Activated CD4-positive, alpha-beta T cell treated with anti-CD3 and anti-CD28 coated beads, Interleukin-2, amount 50 U/mL, for 48 hours (primary cell): ENCODE results near the gene ATP6V1G3.

ENCODE experiments used
- DNase-seq, 2 experiments: peaks; one replicate each; pipeline ENCODE4 v3.0.0-alpha.2; 2020

The ATP6V1G3 gene

DNA sequence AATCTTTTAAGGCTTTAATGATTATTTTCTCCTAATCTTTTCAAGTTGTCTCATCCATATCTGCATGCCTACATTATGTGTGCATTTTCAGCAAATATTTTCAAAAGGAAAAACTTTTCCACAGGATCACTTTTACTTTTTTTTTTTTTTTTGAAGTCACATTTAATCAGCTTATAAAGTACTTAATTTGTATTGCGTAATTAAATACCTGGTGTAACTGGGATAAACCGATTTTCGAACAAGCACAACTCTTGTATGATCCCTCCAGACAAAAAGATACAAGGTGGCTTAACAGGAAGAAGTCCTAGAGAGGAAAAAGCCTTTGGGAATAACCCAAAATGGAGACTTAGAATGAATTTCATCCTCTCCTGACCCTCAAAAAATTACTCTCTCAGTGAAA lies 1.3 kb upstream of the ATP6V1G3 start:
- no peak for DNase-seq

DNA sequence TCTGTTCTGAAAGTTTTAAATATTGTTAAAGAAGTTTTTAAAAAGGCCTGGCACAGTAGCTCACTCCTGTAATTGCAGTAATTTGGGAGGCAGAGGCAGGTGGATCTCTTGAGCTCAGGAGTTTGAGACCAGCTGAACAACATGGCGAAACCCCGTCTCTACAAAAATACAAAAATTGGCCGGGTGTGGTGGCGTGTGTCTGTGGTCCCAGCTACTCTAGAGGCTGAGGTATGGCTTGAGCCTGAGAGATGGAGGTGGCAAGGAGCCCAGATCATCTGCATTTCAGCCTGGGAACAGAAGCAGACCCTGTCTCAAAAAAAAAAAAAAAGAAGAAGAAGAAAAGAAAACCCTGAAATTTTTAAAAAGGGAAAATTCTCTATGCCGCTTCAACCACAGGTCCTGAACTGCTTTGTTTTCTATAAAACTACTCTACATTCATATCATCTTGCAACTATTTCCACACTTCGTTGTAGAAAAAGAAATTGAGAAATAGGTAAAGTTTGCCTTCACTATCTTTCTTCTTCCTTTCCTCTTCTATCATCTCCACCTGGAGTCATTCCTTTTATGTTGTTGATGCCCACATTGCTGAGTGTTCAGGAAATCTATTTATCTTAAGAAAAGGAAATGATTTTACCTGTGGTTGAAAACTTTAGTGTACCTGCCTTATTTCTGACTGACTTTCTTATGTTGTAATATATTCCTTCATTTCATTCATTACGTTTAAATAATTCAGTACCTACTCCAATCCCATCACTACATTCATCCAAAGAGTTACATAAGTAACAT lies 1.7 kb downstream of the ATP6V1G3 start:
- DNase-seq, result no peak

DNA sequence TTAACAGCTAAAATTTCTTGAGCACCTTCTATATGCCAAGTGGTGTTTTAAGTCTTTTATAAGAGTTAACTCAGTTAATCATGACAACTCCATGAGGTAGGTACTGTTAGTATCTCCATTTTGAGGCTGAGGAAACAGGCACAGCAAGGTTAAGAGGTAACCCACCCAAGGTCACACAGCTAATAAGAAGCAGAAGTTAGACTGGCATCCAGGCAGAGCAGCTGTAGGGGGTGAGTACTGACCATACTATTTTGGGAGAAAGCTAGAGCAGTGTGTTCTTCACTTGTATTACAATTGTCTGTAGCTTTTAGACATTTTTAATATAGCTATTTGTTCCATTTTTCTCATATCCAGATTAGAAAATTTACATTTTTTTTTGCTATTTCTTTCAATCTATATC lies 4.8 kb downstream of the ATP6V1G3 start:
- no peak for DNase-seq

DNA sequence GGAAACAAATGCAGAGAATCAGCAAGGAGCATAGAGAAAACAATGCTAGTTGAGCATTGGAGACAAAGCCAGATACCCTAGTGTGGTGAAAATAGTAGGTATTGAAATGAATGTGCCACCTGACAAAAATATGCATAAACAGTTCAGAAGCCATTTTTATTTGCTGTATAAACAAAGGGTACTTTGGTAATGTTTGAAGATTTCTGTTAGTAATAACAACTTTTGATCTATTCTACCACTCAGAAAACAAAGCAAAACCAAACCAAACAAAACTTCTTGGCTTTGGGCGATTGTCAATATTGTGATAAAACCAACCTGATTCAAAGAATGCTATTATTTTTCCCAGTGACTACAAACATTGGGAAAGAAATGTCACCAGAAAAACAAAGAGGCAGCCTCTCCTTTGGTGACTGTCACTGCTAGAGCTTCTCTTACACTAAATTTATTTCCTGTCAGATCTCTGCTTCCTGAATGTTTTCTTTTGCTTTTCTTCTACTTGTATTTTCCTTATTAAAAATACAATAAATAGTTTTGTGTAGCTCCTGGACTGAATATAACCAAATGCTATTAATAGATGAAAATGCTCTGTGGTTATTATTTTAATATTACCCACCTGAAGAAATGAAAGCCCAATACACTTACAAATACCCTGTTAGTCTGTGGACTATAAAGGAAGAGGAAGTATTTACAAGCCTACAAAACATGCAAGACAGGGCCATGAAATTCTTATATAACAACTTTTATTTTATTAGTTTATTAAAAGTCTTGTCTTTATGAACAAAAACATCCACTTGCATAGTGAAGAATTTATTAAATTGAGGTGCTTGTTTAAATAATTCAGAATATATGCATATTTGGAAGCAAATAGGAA lies 5.7 kb downstream of the ATP6V1G3 start:
- no peak for DNase-seq

DNA sequence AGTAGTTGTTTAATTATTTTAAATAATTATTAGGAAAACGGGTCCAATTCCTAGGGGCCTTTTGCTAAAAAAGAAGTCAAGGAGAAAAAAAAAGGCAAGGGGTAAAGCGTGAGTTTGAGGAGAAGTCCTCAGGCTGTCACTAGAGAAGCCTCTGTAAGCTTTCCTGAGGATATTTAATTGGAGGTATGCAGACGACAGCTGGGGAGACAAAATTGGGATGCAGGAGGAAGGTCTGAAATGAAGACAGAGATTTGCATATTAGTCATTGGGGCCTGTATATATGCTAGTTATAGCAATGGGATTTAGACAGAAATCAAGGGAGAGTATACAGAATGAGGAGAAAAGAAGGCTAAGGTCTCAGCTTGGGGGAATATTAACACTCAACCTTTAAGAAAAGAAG lies 8.6 kb downstream of the ATP6V1G3 start:
- DNase-seq, result no peak

DNA sequence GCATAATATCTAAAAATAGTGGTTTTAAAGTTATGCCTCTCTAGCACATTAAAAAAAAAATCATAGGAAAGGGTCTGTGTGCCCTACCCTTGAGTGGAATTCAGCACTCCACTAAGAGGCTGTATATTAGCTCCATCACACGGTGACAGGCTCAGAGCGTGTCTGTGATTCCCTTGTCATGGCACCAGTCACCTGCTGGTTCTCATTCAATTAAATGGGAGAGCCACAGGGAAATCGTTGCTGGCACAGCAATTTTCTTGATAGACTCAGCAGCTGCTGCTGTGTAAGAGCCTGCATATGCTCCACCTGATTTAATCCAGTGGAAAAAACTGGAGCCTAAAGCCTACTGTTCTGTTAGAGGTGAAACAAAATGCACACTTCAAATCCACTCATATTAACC lies 9.5 kb downstream of the ATP6V1G3 start:
- DNase-seq, result no peak

DNA sequence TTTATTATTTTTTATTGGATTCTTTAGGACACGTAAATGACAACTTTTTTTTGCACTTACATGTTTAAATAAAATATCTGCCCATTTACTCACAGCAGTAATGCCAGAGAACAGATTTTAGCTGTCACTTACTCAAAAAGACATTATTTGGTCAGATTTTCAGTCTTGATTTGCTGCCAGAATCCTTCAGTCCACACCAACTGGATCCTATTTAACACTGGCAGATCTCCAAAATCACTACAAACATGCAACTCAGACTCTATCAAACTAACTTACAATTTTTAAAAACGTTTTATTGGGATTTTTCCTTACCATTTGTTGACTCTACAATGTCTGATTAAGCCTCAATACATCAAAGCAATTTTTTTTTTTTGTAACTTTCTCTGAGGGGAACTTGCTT lies 11.1 kb downstream of the ATP6V1G3 start:
- no peak for DNase-seq

DNA sequence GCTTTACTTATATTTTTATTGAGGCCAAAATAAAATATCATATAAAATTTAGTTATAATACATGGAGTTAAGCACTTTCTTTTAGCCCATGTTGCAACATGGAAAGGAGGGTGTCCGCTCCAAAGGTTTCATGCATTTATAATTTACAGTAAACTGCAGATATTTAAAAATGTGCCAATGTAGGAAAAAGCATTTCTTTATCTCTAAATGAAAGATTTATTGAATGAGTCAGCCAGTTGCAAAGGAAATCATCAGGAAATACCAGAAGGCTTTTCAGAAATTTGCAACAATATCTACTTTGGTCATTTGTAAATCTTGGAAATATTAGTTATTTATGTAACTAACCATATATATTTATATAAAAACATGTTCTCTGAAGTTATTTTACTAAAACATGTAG lies 12.1 kb downstream of the ATP6V1G3 start:
- DNase-seq, result no peak

DNA sequence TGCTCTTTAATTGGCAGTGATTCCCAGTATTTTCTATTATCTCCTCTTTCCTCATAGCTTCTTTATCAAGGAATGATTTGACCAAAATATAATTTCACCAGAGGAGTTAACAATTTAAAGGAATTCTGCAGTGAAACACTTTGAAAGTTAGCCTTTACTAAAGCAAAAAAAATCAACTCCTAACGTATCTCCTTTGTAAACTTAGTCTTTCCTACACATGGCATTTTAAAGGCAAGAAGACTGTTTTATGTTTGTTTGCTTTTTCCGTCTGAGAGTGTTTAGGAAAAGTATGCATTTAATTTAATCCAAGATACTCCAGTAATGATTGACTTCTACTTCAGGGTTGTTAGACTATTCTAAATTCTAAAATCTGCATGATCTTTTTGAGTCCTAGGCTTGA lies 15.9 kb downstream of the ATP6V1G3 start:
- no peak for DNase-seq

DNA sequence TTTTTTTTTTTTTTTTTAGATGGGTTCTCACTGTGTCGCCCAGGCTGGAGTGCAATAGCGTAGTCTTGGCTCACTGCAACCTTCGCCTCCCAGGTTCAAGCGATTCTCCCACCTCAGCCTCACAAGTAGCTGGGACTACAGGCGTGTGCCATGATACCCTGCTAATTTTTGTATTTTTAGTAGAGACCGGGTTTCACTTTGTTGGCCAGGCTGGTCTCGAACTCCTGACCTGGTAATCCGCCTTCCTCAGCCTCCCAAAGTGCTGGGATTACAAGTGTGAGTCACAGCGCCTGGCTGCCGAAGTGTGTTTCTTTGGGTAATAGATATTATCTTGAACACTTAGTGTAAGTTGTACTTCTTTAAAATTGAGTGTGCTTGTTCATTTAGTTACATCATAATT lies 16.4 kb downstream of the ATP6V1G3 start:
- DNase-seq, result peak; percentile 31 to 49

DNA sequence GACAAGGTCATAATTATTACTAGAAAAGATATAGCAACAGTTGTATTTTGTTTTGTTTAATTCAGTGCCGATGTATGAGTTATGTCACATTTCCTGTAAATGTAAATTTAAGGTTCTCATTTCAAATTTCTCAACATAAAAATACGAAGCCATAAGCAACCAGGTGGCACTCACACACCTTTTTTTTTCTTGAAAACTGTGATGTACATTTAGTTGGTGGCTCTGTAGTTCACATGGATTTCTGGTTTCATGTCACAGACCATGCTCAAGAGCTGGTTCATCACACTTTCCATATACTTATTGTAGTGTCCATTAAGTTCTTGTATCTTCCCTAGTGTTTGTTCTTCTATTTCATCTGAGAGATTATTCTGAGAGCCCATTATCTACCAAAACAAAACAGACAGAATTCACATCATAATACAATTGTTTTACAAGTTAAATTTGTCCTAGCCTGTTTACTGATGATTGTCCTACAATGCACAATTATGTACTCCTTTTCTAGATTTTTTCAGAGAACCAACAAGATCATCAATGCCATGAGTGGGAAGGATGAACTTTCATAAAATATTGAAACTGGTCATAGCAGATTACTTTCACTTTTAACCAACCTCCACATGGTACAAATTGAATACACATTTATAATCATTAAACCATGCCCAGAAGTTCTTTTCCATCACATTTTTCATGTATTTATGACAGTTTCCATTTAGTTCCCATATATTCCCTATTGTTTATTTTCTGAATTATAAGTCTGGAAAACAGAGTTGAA lies 17.1 kb downstream of the ATP6V1G3 start:
- no peak for DNase-seq

DNA sequence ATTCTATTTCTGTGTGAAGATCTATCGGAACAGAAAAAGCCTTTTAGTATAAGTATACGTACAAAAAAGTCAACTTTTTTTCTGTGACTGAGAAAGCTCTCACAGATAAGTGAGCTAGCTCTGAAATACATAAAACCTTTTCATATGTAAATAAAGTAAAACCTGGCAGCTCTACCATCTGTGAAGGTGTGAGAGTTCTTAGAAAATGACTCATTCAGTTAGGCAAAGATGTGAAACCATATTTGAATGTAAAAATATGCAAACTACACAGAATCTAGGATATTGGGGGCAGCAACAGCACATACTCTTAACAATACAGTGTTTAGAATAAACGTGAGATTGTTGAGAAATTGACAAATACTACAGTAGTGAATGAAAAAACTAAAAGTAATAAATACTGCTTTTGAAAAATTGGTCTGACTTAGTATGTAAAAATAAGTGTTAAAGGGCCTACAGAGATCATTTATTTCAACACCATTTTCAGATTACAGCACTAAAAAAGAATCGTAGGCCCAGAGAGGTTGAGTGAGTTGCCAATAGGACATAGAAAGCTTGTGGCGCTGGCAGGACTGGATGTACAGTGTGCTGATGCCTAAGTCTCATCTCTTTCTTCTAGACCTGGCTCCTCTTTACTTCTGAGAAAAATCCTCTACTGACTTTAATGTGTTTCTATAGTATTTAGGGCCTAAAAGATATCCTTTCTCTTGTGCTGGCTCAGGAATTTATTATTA lies 19.8 kb downstream of the ATP6V1G3 start:
- no peak for DNase-seq

DNA sequence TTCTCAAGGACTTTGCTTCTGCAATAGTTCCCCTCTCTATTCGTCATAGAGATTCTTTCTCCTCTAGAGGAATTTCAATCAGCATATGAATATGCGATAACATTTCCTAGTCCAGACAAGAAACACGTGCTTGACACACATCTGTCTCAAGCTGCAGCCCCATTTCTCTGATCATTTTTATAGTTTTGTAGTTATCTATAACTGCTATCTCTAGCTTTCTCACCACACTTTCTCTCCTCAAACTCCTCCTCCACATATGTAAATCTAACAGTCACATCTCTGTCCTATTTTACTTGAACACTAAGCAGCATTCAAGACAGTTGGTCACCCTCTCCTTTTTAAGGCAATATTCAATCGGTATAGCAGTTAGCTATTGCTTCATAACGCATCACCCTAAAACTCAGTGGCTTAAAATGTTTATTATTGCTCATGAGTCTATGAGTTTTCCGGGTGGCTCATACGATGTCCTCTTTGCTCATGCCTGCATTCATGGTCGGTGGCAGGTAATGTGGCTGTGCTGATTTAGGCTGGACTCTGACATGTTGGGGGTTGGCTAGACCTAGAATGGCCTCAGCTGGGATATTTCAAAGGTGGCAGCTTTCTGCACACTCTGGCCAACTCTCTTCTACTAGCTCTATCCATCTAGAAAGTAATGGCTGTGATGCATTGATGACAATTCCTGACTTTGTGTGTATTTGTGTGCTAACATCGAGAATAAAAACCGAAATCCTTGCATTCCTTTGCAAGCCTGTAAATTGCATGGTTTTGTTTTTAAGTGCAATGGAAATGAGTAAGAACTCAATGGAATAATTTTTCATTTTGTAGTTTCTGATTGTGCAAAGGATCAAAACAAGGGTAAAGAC lies 20.6 kb downstream of the ATP6V1G3 start:
- peak in 1 of 2 experiments; percentile 20 for DNase-seq

DNA sequence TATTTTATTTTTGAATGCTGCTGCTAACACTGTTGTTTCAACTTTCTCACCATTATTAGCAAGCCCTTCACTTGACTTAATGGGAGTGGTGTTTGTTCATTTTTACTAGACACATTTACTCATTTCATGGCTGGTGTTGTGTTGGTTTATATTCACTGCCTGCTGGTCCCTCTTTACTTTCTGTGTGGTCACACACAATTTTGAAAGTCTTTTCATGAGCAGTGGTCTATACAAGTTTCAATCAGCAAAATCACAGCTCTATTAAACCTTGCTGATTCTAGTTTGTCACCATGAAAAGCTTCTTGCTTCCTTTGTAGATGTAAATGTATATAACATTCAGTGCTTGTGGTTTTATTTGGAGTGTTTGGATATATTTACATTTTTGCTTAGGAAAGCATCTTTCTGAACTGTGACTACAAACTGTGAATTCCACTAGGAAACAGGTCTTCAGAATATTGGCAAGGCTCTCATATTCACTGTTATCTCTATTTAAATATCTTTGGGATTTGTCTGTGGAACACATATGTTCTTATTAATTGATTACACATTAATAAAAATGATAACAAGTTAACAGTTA lies 22.8 kb downstream of the ATP6V1G3 start:
- no peak for DNase-seq

DNA sequence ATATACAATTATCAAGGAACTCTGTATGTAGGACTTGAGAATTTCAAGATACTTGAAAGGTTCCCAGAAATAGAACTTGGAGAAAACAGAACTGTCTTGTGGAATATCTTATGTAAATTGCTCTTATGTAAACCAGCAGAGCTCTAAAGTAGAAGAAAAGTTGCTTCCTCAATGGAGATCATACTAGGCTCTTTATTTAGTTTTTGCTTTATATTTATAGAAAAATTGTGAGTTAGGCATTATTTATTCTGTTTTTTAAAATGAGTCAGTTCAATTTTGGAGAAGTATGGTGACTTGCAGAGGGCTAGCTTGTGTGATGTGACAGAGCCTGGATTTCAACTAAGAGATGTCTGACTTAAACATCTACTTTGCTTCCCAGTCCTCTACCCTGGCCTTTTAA lies 40.4 kb downstream of the ATP6V1G3 start:
- no peak for DNase-seq

DNA sequence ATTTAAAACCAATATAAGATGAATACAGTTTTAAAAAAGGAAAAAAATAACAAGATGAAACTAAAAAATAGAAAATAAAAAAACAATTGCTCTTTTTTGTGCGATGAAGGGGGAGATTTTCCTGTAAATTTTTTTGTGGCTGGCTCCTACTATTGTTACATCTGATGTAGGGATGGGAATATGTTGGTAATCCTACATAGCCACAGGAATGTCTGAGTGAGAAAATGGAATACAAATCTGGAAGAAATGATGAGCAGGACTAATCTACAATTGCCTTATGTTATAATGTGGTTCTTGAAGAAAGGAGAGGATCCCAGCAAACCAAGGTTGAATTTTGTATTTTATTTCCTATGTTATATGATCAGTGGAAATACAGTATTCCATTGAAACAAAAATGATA lies 40.9 kb downstream of the ATP6V1G3 start:
- DNase-seq, result no peak

DNA sequence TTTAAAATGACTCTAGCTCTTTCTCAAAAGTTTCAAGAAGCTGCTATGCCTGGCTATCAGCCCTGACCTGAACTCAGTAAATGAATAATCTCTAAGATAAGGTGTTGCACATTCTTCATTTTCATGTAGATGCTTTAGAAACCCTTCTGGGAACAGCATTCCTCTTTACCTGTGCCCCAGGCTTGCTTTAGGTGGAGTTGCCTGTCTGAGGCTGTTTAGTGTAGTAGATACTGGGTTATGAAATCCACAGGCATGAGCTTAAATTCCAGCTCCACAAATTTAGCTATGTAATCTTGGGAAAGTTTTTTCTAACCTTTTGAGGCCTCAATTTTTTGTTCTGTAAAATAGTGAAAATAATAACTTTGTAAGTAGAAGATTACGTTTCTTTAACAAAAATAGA lies 41.6 kb downstream of the ATP6V1G3 start:
- DNase-seq, result no peak

DNA sequence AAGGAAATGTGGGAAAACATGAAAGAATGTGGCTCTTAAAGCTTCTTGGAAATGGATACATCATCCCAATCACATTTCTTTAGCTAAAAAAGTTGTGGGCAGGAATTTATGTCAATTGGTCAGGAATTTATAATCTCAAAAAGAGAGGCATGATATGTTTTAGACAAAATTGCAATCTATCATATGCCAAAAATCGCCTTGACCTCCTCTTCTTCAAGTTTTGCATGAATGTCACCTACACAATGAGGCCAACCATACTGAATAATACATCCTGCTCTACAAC lies 42.4 kb downstream of the ATP6V1G3 start:
- no peak for DNase-seq

DNA sequence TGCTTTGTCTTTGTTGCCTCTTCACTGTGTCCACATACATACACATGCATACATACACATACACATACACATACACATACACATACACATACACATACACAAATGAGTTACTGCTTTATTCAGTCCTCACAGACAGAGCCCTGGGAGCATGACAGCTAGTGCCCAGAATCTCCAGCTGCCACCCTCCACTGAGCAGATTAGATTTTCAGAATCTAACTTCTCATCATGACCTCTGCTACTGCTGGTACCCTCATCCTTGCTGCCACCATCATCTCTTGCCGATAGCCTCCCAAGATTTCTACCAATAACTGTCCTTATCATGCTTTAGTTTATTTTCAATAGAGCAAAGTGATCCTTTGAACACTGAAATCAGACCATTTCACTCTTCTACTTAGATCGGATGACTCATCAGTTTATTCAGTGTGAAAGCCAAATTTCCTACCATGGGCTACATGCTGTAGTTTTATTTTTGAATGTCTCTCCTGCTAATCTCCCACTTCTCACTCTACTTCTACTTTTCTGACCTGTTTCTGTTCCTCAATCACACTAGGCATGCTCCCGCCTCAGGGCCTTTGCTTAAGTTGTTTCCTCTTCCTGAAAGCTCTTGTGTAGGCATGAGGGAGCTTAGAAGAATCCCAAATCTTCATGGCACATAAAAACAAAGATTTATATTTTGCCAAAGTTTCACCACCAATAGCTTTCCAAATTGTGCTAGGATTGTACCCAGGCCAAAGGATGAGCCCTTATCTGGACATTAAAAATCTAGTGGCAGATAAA lies 43.0 kb downstream of the ATP6V1G3 start:
- DNase-seq, result no peak

DNA sequence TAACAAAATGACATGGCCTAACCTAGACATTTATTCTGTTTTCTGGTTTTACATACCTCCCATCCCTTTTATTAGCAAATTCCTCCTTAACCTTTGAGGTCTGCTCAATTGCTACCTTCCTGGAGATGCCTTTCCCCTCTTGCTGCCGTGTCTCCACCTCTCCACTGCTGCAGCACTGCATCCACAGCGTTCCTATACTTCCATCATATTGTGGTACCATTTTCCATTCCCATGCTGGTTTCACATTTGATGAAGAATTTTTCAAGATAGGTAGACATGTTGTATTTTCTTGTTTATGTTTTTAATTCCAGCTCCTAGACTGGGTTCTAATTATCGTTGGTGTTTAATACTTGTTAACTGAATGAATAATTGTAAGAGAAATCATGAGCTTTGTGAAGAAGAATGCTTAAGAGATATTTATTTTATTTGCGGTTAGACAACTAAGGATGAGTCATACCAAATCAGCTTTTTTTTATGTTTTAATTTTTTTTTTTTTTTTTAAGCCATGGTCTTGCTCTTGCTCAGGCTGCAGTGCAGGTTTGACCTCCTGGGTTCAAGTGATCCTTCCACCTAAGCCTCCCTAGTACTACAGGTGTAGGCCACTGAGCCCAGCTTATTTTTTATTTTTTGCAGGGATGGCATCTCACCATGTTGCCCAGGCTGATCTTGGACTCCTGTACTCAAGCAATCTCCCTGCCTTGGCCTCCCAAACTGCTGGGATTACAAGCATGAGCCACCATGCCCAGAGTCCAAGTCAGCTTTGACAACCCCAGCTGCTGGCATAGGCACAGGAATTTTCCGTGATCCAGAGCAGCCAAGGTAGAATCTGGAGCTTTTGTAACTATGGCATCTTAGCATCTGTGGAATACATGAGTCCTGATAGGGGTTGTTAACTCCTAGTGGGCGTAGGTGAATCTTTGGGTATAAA lies 44.0 kb downstream of the ATP6V1G3 start:
- DNase-seq, result no peak
